ENCODE measurements around the gene ZNF629.

DNA sequence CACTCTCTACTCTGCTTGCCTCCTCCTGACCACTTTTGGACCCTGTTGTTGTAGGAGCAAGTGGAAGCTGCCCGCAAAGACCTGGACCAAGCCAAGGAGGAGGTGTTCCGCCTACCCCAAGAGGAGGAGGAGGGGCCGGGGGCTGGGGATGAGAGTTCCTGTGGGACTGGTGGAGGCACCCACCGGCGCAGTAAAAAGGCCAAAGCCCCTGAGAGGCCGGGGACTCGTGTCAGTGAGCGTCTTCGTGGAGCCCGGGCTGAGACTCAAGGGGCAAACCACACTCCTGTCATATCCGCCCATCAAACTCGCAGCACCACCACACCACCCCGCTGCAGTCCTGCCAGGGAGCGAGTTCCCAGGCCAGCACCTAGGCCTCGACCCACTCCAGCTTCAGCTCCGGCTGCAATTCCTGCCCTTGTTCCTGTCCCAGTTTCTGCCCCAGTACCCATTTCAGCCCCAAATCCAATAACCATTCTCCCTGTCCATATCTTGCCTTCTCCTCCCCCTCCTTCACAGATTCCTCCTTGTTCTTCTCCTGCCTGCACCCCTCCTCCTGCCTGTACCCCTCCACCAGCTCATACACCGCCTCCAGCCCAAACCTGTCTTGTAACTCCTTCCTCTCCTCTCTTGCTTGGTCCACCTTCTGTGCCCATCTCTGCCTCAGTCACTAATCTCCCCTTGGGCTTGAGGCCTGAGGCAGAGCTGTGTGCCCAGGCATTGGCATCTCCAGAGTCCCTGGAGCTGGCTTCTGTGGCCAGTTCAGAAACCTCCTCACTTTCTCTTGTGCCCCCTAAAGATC lies 49.8 kb downstream of the ZNF629 start:
- TF ChIP-seq, protein P1, sequence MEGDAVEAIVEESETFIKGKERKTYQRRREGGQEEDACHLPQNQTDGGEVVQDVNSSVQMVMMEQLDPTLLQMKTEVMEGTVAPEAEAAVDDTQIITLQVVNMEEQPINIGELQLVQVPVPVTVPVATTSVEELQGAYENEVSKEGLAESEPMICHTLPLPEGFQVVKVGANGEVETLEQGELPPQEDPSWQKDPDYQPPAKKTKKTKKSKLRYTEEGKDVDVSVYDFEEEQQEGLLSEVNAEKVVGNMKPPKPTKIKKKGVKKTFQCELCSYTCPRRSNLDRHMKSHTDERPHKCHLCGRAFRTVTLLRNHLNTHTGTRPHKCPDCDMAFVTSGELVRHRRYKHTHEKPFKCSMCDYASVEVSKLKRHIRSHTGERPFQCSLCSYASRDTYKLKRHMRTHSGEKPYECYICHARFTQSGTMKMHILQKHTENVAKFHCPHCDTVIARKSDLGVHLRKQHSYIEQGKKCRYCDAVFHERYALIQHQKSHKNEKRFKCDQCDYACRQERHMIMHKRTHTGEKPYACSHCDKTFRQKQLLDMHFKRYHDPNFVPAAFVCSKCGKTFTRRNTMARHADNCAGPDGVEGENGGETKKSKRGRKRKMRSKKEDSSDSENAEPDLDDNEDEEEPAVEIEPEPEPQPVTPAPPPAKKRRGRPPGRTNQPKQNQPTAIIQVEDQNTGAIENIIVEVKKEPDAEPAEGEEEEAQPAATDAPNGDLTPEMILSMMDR (conservative IDR thresholded peaks at IDR 0.05; ENCODE audit: low read depth, low read length) = no peak
- TF ChIP-seq RFX5 (IDR thresholded peaks at IDR 0.05; ENCODE audit: low read depth, low read length) = no peak
- TF ChIP-seq, protein P2, sequence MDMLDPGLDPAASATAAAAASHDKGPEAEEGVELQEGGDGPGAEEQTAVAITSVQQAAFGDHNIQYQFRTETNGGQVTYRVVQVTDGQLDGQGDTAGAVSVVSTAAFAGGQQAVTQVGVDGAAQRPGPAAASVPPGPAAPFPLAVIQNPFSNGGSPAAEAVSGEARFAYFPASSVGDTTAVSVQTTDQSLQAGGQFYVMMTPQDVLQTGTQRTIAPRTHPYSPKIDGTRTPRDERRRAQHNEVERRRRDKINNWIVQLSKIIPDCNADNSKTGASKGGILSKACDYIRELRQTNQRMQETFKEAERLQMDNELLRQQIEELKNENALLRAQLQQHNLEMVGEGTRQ (IDR thresholded peaks at IDR 0.05; ENCODE audit: low read depth, low read length) = no peak
- TF ChIP-seq POLR2A (IDR thresholded peaks at IDR 0.05; ENCODE audit: low read depth, low read length) = no peak
- TF ChIP-seq, protein P3, sequence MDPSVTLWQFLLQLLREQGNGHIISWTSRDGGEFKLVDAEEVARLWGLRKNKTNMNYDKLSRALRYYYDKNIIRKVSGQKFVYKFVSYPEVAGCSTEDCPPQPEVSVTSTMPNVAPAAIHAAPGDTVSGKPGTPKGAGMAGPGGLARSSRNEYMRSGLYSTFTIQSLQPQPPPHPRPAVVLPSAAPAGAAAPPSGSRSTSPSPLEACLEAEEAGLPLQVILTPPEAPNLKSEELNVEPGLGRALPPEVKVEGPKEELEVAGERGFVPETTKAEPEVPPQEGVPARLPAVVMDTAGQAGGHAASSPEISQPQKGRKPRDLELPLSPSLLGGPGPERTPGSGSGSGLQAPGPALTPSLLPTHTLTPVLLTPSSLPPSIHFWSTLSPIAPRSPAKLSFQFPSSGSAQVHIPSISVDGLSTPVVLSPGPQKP (IDR thresholded peaks at IDR 0.05; ENCODE audit: borderline replicate concordance, low read depth, low read length) = no peak
- no peak for TF ChIP-seq BHLHE40 (IDR thresholded peaks at IDR 0.05; ENCODE audit: low read depth, low read length)

Data from IMR-90 (cell line).